SJSA1 (cell line): ENCODE data around the gene AGMO. TPM values are rescaled to one million over a fixed set of nuclear protein-coding genes. Genes with fewer than 3 reads are reported as not detected.

Experiments
- DNase-seq, 2 experiments: peaks; one replicate each; pipeline ENCODE4 v3.0.0-alpha.2; 2015 to 2020; ENCODE audit warnings: low spot score in 2 of 2, low read depth in 1 of 2
- H3K27ac ChIP-seq: fragments of 250-450 bp; sonication (Bioruptor Pico); 2 replicates; pipeline ENCODE4 v1.5.1; 2020; ENCODE audit warnings: mild to moderate bottlenecking, moderate library complexity
- H3K27me3 ChIP-seq: fragments of 250-450 bp; sonication (Bioruptor Pico); replicated peaks from 2 replicates; pipeline ENCODE4 v1.5.1; 2020; ENCODE audit warnings: mild to moderate bottlenecking, moderate library complexity
- H3K36me3 ChIP-seq: fragments of 250-450 bp; sonication (Bioruptor Pico); 2 replicates; pipeline ENCODE4 v1.5.1; 2020; ENCODE audit warnings: mild to moderate bottlenecking
- H3K4me1 ChIP-seq: fragments of 250-450 bp; sonication (Bioruptor Pico); replicated peaks from 2 replicates; pipeline ENCODE4 v1.6.1; 2021; ENCODE audit warnings: mild to moderate bottlenecking
- H3K4me3 ChIP-seq: fragments of 250-450 bp; sonication (Bioruptor Pico); 2 replicates; pipeline ENCODE4 v1.5.1; 2020; ENCODE audit warnings: mild to moderate bottlenecking
- H3K9me3 ChIP-seq: fragments of 250-450 bp; sonication (Bioruptor Pico); replicated peaks from 2 replicates; pipeline ENCODE4 v1.5.1; 2020; ENCODE audit warnings: mild to moderate bottlenecking
- total RNA-seq: library from RNA; depleted of rRNA; stranded (reverse); fragments of >200 nt; shearing (Covaris generic); gene quantifications from 2 replicates; pipeline ENCODE4 v1.2.3, GENCODE V29; 2014

The AGMO gene
- total RNA-seq, 1 experiment from 2014 or later, result not detected

DNA sequence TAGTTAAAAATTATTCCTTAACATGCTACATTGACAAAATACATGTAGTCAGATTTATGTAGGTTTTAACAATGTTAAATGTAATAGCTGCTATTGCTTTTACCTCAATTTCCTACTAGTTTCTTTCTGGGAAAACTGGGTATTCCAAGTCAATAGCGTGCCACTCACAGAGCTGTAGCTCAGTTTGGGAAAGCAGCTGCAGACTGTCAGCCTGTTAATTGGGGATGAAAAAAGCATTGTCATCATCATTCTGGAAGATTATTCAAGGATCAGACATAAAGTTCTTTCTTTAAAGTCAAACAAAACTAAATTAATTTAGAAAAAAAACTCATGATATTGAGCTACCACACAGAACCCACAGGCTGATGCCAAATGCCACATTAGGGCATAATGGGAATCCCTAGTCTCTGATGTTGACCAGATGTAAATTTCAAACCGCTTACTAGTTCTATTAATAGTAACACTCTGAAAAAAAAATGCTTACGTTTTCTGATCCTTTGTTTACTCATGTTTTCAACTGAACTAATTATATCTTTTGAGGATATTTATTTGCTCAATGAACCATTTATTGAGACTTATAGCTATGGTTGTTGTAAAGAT is 19.6 kb upstream of the AGMO start:
- no peaks in the 10 kb centered on the region for H3K36me3 ChIP-seq
- no peaks in the 10 kb centered on the region for H3K9me3 ChIP-seq
- H3K27ac ChIP-seq, result no peak overlapping the region

DNA sequence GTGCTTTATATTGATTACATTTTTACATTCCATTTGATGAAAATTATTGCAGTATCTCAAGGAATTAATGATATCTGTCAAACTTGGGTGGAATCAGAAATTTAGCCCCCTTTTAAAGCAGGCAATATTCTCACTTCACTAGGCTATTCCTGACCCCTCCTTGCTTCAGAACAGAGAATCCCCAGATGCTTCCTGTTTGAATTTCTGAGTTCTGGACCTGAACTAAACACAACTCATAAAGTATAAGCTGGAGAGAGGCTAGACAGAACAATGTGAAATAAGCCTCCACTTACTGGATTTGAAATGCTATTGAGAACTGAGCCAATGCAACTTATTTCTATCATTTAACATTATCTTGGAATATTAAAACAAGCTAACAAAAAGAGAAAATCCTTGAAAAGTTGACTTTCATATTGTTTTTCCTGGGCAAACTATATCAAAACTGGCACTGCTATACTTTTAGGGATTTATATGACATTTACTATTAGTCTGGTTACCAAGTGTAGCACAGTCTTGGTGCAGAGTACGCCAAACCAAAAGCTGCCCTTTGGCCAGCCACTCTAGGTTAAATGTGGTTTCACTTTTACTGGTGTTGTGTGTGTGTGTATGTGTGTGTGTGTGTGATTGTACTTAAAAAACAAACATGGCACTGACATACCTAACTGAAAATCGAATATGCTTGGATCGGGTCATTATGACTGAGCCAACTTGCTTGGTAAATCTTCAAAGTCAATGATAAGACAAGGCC is 19.0 kb upstream of the AGMO start:
- H3K9me3 ChIP-seq, result no peaks in the 10 kb centered on the region
- H3K36me3 ChIP-seq, result no peaks in the 10 kb centered on the region
- no peak overlapping the region for H3K27ac ChIP-seq
- no peak for DNase-seq
- H3K4me3 ChIP-seq, result no peak overlapping the region
- no peaks in the 10 kb centered on the region for H3K27me3 ChIP-seq
- H3K4me1 ChIP-seq, result no peaks in the 10 kb centered on the region

More for the DNA sequence above, 19.6 kb upstream of the AGMO start:
- no peaks in the 10 kb centered on the region for H3K4me1 ChIP-seq
- no peak for DNase-seq
- H3K27me3 ChIP-seq, result no peaks in the 10 kb centered on the region
- no peak overlapping the region for H3K4me3 ChIP-seq

DNA sequence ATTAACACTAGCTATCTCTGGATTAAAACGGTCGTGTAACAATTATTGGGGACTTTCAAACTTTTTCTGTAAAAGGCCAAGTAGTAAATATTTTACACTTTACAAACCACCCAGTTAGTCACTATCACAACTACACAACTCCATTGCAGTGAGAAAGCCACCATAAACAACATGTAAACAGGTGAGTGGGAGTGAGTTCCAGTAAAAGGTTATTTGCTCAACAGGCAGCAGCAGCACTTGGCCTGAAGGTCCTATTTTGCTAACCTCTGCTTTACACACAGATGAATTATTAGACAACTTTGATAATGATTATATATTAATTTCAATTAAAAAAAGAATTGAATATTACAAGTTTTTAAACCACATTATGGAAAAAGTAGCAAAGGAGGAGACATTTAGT is 15.8 kb upstream of the AGMO start:
- Histone ChIP-seq H3K36me3 (no peaks in the 10 kb centered on the region), H3K9me3 (no peaks in the 10 kb centered on the region), H3K4me3 (no peak overlapping the region), H3K27ac (no peak overlapping the region), H3K4me1 (no peaks in the 10 kb centered on the region), H3K27me3 (no peaks in the 10 kb centered on the region)
- no peak for DNase-seq

DNA sequence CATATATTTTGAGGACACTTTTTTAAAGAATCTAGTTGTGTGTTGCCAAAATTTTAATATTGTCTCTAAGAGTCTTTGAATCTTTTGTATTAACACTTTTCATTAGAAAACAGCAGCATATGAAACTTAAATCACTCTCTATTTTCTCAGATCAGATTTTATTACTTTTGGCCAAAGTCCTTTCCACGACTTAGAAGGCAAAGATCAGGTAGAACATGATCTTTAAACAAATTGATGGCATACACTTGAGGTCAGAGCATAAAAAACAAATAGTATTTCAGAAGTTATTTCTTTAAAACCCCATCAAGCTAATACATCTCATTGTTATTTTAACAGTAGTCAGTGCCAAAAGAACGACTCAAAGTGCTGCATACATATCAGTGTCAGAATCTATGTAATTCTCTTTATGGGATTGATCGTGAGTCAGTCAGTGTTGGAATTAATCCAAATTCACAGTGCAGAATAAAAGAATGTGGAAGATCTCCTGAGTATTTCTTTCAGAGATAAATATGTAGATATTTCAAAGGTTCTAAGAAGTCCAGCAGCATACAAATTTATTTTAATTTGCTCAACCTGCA is 9.6 kb upstream of the AGMO start:
- H3K4me1 ChIP-seq, result no peaks in the 10 kb centered on the region
- no peak for DNase-seq
- H3K9me3 ChIP-seq, result no peaks in the 10 kb centered on the region
- H3K27me3 ChIP-seq, result no peaks in the 10 kb centered on the region
- no peak overlapping the region for H3K4me3 ChIP-seq
- H3K36me3 ChIP-seq, result no peaks in the 10 kb centered on the region
- no peak overlapping the region for H3K27ac ChIP-seq

DNA sequence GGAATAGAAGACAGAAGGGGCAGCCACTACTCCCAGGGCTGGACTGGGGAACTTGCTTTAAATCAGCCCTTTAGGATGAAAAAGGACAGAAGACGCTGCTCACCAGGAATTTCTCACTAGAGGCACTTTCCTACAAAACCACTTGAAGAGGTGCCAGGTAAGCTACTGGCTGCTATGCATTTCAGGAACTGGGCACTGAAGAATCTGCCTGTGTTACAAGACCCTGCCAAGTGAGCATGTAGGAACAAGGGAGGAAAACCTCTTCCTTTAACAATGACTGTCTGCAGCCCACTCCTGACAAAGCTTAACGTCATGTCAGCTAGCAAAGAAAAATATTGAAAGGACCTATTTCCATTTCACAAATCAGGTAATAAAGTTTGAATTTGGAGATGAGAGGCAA is 5.8 kb upstream of the AGMO start:
- no peak for DNase-seq
- no peaks in the 10 kb centered on the region for H3K36me3 ChIP-seq
- H3K27ac ChIP-seq, result no peak overlapping the region
- no peaks in the 10 kb centered on the region for H3K4me1 ChIP-seq
- H3K4me3 ChIP-seq, result no peak overlapping the region
- no peaks in the 10 kb centered on the region for H3K9me3 ChIP-seq
- H3K27me3 ChIP-seq, result no peaks in the 10 kb centered on the region

DNA sequence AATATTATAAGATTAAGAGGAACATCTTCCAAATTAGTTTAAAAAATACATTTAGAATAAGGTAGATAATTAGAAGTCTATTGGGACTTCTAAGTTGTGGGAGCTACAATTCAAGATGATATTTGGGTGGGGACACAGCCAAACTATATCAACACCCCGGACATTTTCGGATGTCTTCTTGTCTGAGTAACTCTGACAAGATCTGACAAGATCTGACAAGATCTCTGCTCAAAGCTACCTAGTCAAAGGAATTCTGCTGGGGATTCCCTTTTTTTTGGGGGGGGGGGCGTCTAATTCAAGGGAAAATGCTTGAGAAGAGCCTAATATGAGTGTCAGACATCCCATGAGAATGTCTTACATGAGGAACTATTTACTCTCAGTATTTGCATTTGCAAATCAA is 5.2 kb upstream of the AGMO start:
- Histone ChIP-seq H3K27me3 (no peaks in the 10 kb centered on the region), H3K36me3 (no peaks in the 10 kb centered on the region), H3K4me1 (no peaks in the 10 kb centered on the region), H3K9me3 (no peaks in the 10 kb centered on the region), H3K27ac (no peak overlapping the region), H3K4me3 (no peak overlapping the region)
- DNase-seq, result no peak

DNA sequence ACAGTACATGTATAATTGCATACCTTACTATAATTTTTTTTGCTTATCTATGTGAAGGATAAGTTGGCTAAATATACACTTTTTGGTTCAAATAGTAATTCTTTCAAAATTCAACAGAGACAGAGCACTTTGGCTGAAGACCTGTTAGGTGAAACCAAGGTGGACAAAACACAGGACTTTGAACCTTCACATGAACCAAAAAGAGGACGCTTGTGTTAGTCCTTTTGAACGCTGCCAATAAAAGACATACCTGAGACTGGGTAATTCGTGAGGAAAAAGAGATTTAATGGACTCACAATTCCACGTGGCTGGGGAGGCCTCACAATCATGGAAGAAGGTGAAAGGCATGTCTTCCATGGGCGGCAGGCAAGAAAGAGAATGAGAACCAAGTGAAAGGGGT is 4.7 kb upstream of the AGMO start:
- H3K27ac ChIP-seq, result no peak overlapping the region

DNA sequence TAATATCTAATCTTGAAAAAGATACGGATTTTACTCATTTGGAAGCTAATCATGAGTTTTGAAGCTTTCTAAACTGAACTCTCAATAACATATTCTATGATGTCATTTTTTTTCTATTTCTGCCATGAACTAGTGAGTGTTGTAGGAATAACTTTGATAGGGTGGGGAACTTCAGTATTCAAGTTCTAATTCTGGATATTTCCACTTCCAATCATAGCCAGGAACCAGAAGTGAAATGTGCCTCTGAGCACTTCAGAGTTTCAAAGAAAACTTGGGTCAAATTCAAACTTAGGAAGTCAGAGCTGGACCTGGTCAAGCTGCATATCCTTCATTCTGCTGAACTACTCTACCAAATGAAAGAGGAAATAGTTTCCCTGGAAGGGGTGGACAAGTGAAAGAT is 847 bp downstream of the AGMO start:
- Histone ChIP-seq H3K9me3 (no peaks in the 10 kb centered on the region), H3K4me1 (no peaks in the 10 kb centered on the region)
- DNase-seq, result no peak

More for the DNA sequence above, 4.7 kb upstream of the AGMO start:
- no peaks in the 10 kb centered on the region for H3K27me3 ChIP-seq
- DNase-seq, result no peak
- H3K9me3 ChIP-seq, result no peaks in the 10 kb centered on the region
- no peaks in the 10 kb centered on the region for H3K4me1 ChIP-seq
- H3K36me3 ChIP-seq, result no peaks in the 10 kb centered on the region
- H3K4me3 ChIP-seq, result no peak overlapping the region

DNA sequence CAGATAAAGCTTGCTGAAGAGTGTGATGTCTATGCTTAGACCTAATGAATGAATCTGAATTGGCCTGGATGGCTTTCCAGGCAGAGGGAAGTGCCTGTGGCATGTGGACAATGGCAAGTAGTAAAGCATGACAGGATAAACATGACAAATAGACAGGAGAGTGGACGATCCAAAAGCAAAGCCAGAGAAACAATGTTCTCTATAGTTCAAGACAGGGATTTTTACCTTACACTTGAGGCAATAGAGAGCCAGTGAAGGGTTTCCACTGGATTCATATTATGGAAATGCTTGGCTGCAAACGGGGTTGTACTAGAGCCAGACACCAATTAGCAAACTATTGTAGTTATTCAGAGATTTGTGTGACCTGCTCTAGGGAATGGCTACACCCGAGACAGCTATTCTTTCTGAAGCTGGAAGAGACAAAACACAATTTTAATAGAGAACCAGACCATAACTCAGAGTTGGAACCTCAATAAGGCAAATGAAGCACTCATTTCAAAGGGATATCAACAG is 2.3 kb downstream of the AGMO start:
- H3K27me3 ChIP-seq, result no peaks in the 10 kb centered on the region; the same call in 1 of the 2 replicates
- no peak overlapping the region for H3K4me3 ChIP-seq
- no peaks in the 10 kb centered on the region for H3K36me3 ChIP-seq
- no peak overlapping the region for H3K27ac ChIP-seq
- no peak for DNase-seq
- H3K9me3 ChIP-seq, result no peaks in the 10 kb centered on the region
- H3K4me1 ChIP-seq, result no peaks in the 10 kb centered on the region

More for the DNA sequence above, 847 bp downstream of the AGMO start:
- no peaks in the 10 kb centered on the region for H3K36me3 ChIP-seq
- H3K27me3 ChIP-seq, result no peaks in the 10 kb centered on the region; the same call in 1 of the 2 replicates
- H3K4me3 ChIP-seq, result no peak overlapping the region
- no peak overlapping the region for H3K27ac ChIP-seq

DNA sequence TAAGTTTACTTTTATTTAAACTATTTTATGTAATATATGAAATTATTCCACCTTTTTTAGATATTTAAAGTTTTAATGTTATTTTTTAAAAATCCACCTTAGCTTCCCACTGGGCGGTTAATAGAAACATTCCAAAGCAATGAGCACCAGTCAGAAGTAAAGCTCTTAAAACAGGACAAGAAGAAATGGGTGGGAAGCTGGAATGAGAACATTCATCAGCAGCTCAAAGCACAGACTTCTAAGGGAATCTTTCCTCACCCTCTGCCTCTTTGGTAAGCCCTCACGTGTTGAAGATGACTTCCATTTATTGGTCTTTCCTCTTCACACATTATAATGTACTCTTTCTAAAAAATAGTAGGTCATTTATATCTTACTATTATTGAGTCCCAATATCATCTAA is 3.1 kb downstream of the AGMO start:
- H3K36me3 ChIP-seq, result no peaks in the 10 kb centered on the region
- no peak overlapping the region for H3K27ac ChIP-seq
- no peaks in the 10 kb centered on the region for H3K4me1 ChIP-seq
- H3K4me3 ChIP-seq, result no peak overlapping the region
- no peaks in the 10 kb centered on the region for H3K9me3 ChIP-seq
- no peak for DNase-seq
- no peaks in the 10 kb centered on the region; the same call in 1 of the 2 replicates for H3K27me3 ChIP-seq

DNA sequence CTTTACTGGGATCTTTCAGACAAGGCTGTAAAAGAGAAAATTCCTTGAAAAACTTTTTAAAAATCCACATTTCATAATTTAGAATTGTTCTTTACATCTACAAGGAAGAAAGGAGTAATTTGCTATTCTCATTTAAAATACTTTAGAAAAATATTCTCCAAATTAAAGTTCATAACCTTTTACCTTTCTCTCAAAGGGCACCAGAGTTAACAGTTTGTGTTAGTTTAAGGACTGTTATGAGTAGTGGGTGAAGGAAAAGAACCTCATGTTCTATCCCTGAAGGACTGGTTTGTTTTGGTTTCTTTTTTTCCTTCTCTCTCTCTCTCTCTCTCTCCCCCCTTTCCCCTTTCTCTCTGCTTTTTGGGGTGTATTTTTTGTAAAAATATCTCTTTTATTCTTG is 4.1 kb downstream of the AGMO start:
- DNase-seq, result no peak
- Histone ChIP-seq H3K27me3 (no peaks in the 10 kb centered on the region; the same call in 1 of the 2 replicates), H3K27ac (no peak overlapping the region), H3K36me3 (no peaks in the 10 kb centered on the region), H3K4me1 (no peaks in the 10 kb centered on the region), H3K9me3 (no peaks in the 10 kb centered on the region), H3K4me3 (no peak overlapping the region)

DNA sequence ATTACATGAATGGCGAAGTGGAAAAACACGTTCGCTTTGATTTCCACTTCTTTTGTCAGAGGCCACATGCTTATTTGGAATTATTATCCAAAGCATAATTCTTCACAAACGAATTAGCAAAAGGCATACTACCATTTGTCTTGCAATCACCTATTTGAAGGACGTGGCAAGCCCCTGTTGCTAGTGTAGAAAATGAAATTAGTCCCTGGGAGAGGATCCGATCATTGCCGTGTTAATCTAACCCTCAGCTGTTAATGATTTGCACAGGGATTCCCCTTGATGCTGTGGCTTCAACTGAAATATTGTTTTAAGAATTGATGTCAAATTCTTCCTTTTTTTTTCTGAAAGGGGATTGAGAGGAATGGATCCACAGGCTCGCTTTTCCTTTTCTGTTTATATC is 4.6 kb downstream of the AGMO start:
- DNase-seq, result no peak
- H3K36me3 ChIP-seq, result no peaks in the 10 kb centered on the region
- H3K4me3 ChIP-seq, result no peak overlapping the region
- H3K9me3 ChIP-seq, result no peaks in the 10 kb centered on the region
- no peaks in the 10 kb centered on the region for H3K4me1 ChIP-seq
- no peak overlapping the region for H3K27ac ChIP-seq
- H3K27me3 ChIP-seq, result no peaks in the 10 kb centered on the region; the same call in 1 of the 2 replicates

DNA sequence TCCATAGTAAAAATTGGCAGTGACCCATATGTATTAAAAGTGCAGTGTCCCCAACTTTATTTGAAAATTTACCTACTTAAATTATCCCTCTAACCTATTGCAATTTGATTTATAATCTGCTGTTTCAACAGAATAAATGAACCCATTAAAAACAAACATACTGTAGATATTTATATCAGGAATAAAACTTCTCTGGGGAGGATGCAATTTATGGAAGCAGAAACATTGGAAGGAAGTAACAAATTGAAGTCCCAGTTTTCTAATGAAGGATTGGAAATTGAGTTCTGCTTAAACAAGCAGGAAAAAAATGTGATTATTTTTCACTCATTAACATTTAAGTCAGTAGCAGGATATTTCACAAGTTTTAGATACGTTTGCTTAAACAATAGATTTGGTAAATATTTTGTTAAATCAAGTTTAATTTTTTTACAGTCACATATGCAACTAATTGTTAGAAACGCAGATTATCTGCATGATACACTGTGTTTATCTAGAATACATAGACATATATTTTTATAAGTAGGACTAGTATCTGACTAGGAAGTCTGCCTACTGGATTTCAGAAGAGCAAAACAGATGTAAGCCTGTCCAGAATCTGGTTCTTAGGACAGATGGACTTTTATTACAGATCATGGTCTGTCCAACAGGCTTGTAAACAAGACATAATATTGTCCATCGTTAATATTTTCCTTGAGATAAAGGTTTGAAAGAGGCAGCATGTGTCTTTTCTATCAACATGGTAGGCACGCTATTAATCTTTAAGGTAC is 5.3 kb downstream of the AGMO start:
- no peaks in the 10 kb centered on the region for H3K9me3 ChIP-seq
- no peaks in the 10 kb centered on the region for H3K4me1 ChIP-seq
- H3K36me3 ChIP-seq, result no peaks in the 10 kb centered on the region
- no peak overlapping the region for H3K4me3 ChIP-seq
- no peak overlapping the region for H3K27ac ChIP-seq
- no peaks in the 10 kb centered on the region; the same call in 1 of the 2 replicates for H3K27me3 ChIP-seq
- DNase-seq, result no peak
